Chondrocyte (in vitro differentiated cells): ENCODE measurements around the gene VRK3. TPM values are rescaled to one million over a fixed set of nuclear protein-coding genes. Genes with fewer than 3 reads are reported as not detected.
A peak's percentile ranks its signal among the peaks of the same experiment; 100 is the strongest.
"Not testable (repeated sequence)": the region's sequence is repeated elsewhere in the genome, so short reads cannot be mapped to it uniquely, and the experiment has no call there.

ENCODE experiments used
- DNase-seq: peaks from one replicate; pipeline ENCODE4 v3.0.0; 2021; ENCODE audit warnings: mixed read lengths, low spot score
- H3K27ac Mint-ChIP-seq: one replicate; pipeline ENCODE4 v1.8.0; 2021; ENCODE audit warnings: mild to moderate bottlenecking, moderate library complexity, mixed read lengths; ENCODE audit not compliant: unreplicated experiment
- H3K27me3 Mint-ChIP-seq: 2 replicates; pipeline ENCODE4 v1.8.0; 2021; ENCODE audit warnings: low read depth, mixed read lengths
- H3K36me3 Mint-ChIP-seq: 2 replicates; pipeline ENCODE4 v1.8.0; 2021; ENCODE audit warnings: low read depth, mixed read lengths
- H3K4me1 Mint-ChIP-seq: 2 replicates; pipeline ENCODE4 v1.8.0; 2021; ENCODE audit warnings: low read depth, mild to moderate bottlenecking, mixed read lengths
- H3K4me3 Mint-ChIP-seq: one replicate; pipeline ENCODE4 v1.8.0; 2021; ENCODE audit warnings: mild to moderate bottlenecking, moderate library complexity, mixed read lengths; ENCODE audit not compliant: unreplicated experiment
- H3K9me3 Mint-ChIP-seq: 2 replicates; pipeline ENCODE4 v1.8.0; 2021; ENCODE audit warnings: low read depth, mixed read lengths
- CTCF ChIP-seq: fragments of 200-600 bp; sonication (generic); IDR thresholded peaks from 2 replicates; pipeline ENCODE4 v1.5.0; 2021; ENCODE audit warnings: antibody characterized with exemption, mild to moderate bottlenecking, moderate library complexity
- total RNA-seq: library from RNA; stranded (reverse); gene quantifications from 3 replicates; pipeline ENCODE4 v1.2.1, GENCODE V29; 2021

The VRK3 gene
- total RNA-seq, 1 donor from 2014 or later: 21.1 TPM

GRCh38 chr19:49951806-49952478, 73.2 kb downstream of the VRK3 start:
- Mint-ChIP-seq H3K36me3 (no peaks in the 10 kb centered on the region), H3K4me3 (no peak overlapping the region), H3K27ac (no peak overlapping the region), H3K4me1 (peaks cover 7% of the 10 kb centered on the region), H3K9me3 (no peaks in the 10 kb centered on the region), H3K27me3 (peaks cover 27% of the 10 kb centered on the region)
- DNase-seq: peak; percentile 65
- TF ChIP-seq CTCF: no peak

- Mint-ChIP-seq H3K27ac (no peak overlapping the region), H3K27me3 (peaks cover 29% of the 10 kb centered on the region), H3K4me1 (peaks cover 7% of the 10 kb centered on the region), H3K4me3 (no peak overlapping the region), H3K9me3 (no peaks in the 10 kb centered on the region), H3K36me3 (no peaks in the 10 kb centered on the region)
- no peak for TF ChIP-seq CTCF
- DNase-seq: peak; percentile 76
Measured at GRCh38 chr19:49950956-49951526, 74.1 kb downstream of the VRK3 start.

GRCh38 chr19:49950590-49950948, 74.6 kb downstream of the VRK3 start:
- Mint-ChIP-seq H3K4me1 (peaks cover 7% of the 10 kb centered on the region), H3K36me3 (no peaks in the 10 kb centered on the region), H3K9me3 (no peaks in the 10 kb centered on the region), H3K4me3 (no peak overlapping the region), H3K27me3 (peaks cover 29% of the 10 kb centered on the region), H3K27ac (no peak overlapping the region)
- no peak for TF ChIP-seq CTCF
- peak; percentile 35 for DNase-seq

GRCh38 chr19:49949742-49950589, 75.2 kb downstream of the VRK3 start:
- peaks cover 27% of the 10 kb centered on the region for H3K27me3 Mint-ChIP-seq
- peaks cover 7% of the 10 kb centered on the region for H3K4me1 Mint-ChIP-seq
- no peak for TF ChIP-seq CTCF
- no peaks in the 10 kb centered on the region for H3K9me3 Mint-ChIP-seq
- no peak overlapping the region for H3K27ac Mint-ChIP-seq
- peak; percentile 55 for DNase-seq
- H3K4me3 Mint-ChIP-seq: no peak overlapping the region
- no peaks in the 10 kb centered on the region for H3K36me3 Mint-ChIP-seq

GRCh38 chr19:49946415-49946814, 78.8 kb downstream of the VRK3 start:
- Mint-ChIP-seq H3K36me3 (no peaks in the 10 kb centered on the region), H3K9me3 (no peaks in the 10 kb centered on the region), H3K4me3 (no peak overlapping the region), H3K4me1 (no peaks in the 10 kb centered on the region), H3K27me3 (peaks cover 31% of the 10 kb centered on the region), H3K27ac (no peak overlapping the region)
- peak; percentile 15 for DNase-seq
- TF ChIP-seq CTCF: no peak

GRCh38 chr19:49944567-49944966, 80.6 kb downstream of the VRK3 start:
- H3K27ac Mint-ChIP-seq, H3K4me1 Mint-ChIP-seq: not testable (repeated sequence)
- H3K27me3 Mint-ChIP-seq: peaks cover 33% of the 10 kb centered on the region

More at GRCh38 chr19:49944567-49944966, 80.6 kb downstream of the VRK3 start:
- DNase-seq: peak; percentile 9
- H3K36me3 Mint-ChIP-seq, H3K9me3 Mint-ChIP-seq, H3K4me3 Mint-ChIP-seq: not testable (repeated sequence)
